ENCODE data around the gene TGFBR3L.

Gene TGFBR3L

DNA sequence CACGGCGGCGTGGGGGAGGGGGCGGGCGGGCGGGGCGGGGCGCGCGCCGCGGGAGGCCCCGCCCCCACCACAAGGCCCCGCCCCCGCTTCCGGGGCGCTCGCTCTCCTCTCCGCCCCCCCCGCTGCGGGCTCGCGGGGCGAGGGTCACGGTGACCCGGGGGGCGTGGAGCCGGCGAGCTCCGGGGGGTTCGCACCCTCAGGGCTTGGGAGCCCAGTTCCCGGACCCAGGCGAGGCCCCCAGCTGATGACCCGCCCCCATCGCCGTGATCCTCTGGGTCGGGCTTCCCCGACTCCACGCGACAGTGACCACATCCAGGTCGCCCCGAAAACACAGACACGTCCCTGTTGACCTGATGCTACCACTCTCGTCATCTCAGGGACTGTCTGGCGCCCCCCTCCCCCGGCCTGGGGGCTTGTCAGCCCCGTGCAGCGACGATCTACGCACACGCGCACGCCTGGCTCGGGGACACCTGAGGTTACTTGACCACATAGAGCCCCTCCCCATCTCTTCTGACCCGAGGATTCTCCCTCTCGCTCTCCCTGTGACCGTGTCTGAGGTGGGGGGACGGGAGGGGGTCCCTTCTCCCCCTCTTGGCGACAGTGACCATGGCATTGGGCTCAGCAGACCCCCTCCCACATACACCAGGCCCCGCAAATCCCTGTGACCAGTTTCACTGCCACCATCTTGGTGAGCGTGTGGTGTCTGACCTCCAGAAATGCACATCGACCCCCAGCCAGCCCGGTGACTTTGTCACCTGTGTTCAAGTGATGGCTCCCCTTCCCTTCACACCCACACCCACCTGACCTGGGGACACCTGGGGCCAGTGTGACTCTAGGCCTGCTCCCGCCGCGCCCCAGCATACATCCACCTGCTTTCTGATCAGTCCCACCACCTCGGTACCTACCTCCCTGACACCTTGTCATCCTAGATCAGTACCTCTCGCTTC lies 10.3 kb upstream of the TGFBR3L start:
- no peak for DNase-seq (ENCODE audit: low spot score)

- DNase-seq (ENCODE audit: low spot score) = no peak
These were observed 9.4 kb upstream of the TGFBR3L start for GRCh38 chr19:7905268-7905667.

- no peak for DNase-seq (ENCODE audit: low spot score)
These were observed 8.8 kb upstream of the TGFBR3L start for GRCh38 chr19:7905859-7906258.

- DNase-seq (ENCODE audit: low spot score) = no peak
These were observed 7.5 kb upstream of the TGFBR3L start for GRCh38 chr19:7907122-7907521.

DNA sequence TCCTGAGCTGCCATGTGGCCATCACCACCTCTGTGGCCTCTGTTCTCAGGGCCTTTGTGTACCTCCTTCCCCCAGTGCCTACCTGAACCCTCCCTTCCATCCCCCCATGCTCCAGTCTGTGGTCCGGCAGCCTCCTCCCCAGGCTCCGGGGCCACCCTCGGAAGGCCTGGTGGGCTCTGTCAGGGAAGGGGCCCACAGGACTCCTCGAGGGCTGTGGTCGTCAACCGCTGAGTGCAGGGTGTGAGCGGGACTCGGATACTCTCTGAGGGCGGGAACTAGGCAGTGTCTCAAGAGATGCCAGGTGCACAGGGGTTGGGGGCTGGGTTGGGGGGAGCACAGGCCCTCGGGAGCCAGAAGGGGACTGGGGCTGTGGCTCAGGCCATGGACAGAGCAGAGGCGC lies 7.1 kb upstream of the TGFBR3L start:
- DNase-seq (ENCODE audit: low spot score) = no peak

- DNase-seq (ENCODE audit: low spot score) = no peak
These were observed 6.4 kb upstream of the TGFBR3L start for GRCh38 chr19:7908078-7908699.

- no peak for DNase-seq (ENCODE audit: low spot score)
These were observed 5.7 kb upstream of the TGFBR3L start for GRCh38 chr19:7908742-7909461.

GRCh38 chr19:7909471-7910067 lies 5.1 kb upstream of the TGFBR3L start:
- no peak for DNase-seq (ENCODE audit: low spot score)

GRCh38 chr19:7910321-7911161 lies 4.1 kb upstream of the TGFBR3L start:
- DNase-seq (ENCODE audit: low spot score) = no peak

GRCh38 chr19:7911508-7912143 lies 3.0 kb upstream of the TGFBR3L start:
- DNase-seq (ENCODE audit: low spot score) = no peak

DNA sequence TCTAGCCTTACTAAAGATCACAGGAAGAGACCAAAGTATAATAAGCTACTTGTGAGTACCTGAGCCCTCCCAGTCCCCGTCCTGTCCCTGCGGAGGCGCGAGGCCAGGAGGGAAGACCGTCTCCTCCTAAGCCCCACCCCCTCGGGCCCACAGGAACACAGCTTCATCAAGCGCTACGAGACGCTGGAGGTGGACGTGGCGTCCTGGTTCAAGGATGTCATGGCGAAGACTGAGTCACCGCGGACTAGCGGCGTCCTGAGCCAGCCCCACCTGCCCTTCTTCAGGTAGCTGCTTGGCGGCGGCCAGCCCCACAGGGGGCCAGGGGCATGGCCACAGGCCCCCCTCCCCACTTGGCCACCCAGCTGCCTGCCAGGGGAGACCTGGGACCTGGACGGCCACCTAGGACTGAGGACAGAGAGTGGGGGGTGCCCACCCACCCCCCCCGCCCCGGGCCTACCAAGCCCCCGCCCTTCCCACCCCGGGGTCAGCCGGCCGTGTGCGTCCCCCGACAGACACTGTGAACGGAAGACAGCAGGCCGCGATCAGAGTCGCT lies 2.4 kb upstream of the TGFBR3L start:
- no peak for DNase-seq (ENCODE audit: low spot score)

DNA sequence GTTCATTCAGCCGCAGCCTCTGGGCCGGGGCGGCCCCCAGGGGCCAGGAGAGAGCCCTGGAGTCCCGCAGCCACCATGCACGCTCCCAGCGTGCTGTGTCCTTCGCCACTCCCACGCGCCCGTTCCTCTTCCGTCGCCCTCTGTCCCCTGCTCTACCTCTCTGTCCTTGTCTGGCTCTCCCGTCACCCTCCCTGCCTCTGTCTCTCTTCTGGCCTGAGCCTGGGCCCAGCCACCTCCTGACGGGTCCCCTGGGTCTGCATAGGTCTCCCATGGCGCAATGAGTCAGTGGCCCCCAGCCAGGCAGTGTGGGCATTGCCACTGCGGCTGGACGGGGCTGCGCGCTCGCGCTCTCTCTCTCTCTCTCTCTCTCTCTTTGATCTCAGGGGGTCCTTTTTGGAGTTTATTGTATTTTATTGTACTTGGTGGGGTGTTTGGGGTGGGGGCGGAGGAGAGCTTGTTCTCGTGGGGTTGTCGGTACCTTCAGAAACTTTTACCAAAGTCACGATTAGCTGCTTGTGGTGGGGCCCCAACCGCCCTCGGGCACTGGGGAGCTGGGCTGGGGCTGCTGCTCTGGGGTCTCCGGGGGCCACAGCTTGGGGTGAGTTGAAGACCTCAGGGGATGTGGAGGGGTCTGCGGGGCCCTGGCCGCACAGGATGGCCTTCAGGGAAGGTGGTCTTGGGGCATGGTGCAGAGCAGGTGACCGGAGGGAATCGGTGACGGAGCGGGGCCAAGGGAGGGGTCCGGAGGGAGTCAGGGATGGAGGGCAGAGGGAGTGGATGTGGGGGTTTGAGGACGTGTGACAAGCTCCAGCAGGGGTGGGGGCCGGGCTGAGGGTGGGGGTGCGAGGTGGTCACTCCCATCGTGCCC lies 1.7 kb upstream of the TGFBR3L start:
- DNase-seq (ENCODE audit: low spot score) = no peak

DNA sequence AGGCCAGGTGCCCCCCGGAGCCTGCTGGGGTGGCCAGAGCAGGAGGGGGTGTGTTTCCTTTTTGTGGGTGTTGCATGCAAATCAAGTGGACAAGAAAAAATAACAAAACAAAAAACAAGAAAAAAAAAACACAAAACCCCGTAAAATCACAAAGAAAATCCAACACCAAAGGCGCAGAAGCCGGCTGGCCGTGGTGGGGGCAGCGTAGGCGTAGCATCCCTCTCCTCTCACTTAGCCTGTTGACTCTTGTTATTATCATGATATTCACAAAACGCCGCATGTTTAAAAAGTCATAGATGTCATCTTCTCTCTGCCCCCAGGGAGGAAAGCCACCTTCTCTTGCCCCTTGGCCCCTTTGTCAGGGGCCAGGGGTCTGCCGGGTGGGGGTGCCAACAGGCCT lies 978 bp upstream of the TGFBR3L start:
- DNase-seq (ENCODE audit: low spot score) = no peak

DNA sequence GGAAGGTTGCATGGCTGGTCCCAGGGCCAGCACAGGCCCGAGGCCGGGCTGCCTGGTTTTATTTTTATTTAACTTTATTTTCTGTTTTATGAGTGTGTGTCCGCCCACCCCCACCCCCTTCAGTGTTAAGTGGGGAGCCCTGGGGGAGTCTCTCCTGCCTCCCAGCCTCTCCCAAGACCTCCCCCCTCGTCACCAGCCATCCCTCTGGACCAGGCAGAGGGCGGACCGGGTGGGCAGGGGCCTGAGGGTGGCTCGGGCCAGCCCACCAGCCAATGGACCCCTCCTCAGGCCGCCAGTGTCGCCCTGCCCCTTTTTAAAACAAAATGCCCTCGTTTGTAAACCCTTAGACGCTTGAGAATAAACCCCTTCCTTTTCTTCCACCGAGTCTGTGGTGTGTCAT lies 531 bp upstream of the TGFBR3L start:
- DNase-seq (ENCODE audit: low spot score) = no peak

GRCh38 chr19:7915250-7916102 lies 846 bp downstream of the TGFBR3L start:
- DNase-seq (ENCODE audit: low spot score) = no peak

- no peak for DNase-seq (ENCODE audit: low spot score)
These were observed 1.7 kb downstream of the TGFBR3L start for GRCh38 chr19:7916103-7916954.

- no peak for DNase-seq (ENCODE audit: low spot score)
These were observed 2.3 kb downstream of the TGFBR3L start for GRCh38 chr19:7916955-7917266.
